Hepatocyte (in vitro differentiated cells): ENCODE measurements around the gene AGAP1. TPM values are rescaled to one million over a fixed set of nuclear protein-coding genes. Genes with fewer than 3 reads are reported as not detected.

Experiments
- DNase-seq: peaks from one replicate; pipeline ENCODE4 v3.0.0-alpha.2; 2016; ENCODE audit warnings: low spot score
- H2AFZ ChIP-seq: fragments of 200-600 bp; sonication (generic); 2 replicates; pipeline ENCODE4 v1.6.0; 2016; ENCODE audit warnings: antibody characterized with exemption, mild to moderate bottlenecking
- H3K27ac ChIP-seq: fragments of 200-600 bp; sonication (generic); 2 replicates; pipeline ENCODE4 v1.5.1; 2016; ENCODE audit warnings: mild to moderate bottlenecking
- H3K27me3 ChIP-seq: fragments of 200-600 bp; sonication (generic); 2 replicates; pipeline ENCODE4 v1.6.1; 2016
- H3K36me3 ChIP-seq: fragments of 200-600 bp; sonication (generic); replicated peaks from 2 replicates; pipeline ENCODE4 v1.5.1; 2016; ENCODE audit warnings: low read depth; ENCODE audit not compliant: insufficient read depth
- H3K4me1 ChIP-seq: fragments of 200-600 bp; sonication (generic); 2 replicates; pipeline ENCODE4 v1.5.1; 2016; ENCODE audit warnings: mild to moderate bottlenecking, moderate library complexity; ENCODE audit not compliant: insufficient read depth
- H3K4me2 ChIP-seq: fragments of 200-600 bp; sonication (generic); 2 replicates; pipeline ENCODE4 v1.6.0; 2016
- H3K4me3 ChIP-seq: fragments of 200-600 bp; sonication (generic); 2 replicates; pipeline ENCODE4 v1.5.1; 2016; ENCODE audit warnings: mild to moderate bottlenecking
- H3K79me2 ChIP-seq: fragments of 200-600 bp; sonication (generic); 2 replicates; pipeline ENCODE4 v1.6.0; 2017; ENCODE audit warnings: mild to moderate bottlenecking
- H3K9me2 ChIP-seq: fragments of 200-600 bp; sonication (generic); replicated peaks from 2 replicates; pipeline ENCODE4 v1.6.0; 2017; ENCODE audit warnings: mild to moderate bottlenecking; ENCODE audit not compliant: insufficient read depth
- H3K9me3 ChIP-seq: fragments of 200-600 bp; sonication (generic); 2 replicates; pipeline ENCODE4 v1.5.1; 2016; ENCODE audit warnings: low read depth, mild to moderate bottlenecking
- H4K20me1 ChIP-seq: fragments of 200-600 bp; sonication (generic); 2 replicates; pipeline ENCODE4 v1.6.0; 2016; ENCODE audit warnings: mild to moderate bottlenecking; ENCODE audit not compliant: insufficient read depth, poor library complexity, severe bottlenecking
- CTCF ChIP-seq: fragments of 200-600 bp; sonication (generic); IDR thresholded peaks from 2 replicates; pipeline ENCODE4 v1.5.1; 2016; ENCODE audit warnings: antibody characterized with exemption, mild to moderate bottlenecking; ENCODE audit not compliant: poor library complexity
- EZH2 ChIP-seq: fragments of 200-600 bp; sonication (generic); IDR thresholded peaks from 2 replicates; pipeline ENCODE4 v1.6.1; 2016; ENCODE audit warnings: antibody characterized with exemption, mild to moderate bottlenecking, borderline replicate concordance
- EZH2phosphoT487 ChIP-seq: fragments of 200-600 bp; sonication (generic); IDR thresholded peaks from one replicate; pipeline ENCODE4 v1.6.1; 2018; ENCODE audit warnings: antibody characterized with exemption, mild to moderate bottlenecking, low read depth, moderate library complexity; ENCODE audit not compliant: unreplicated experiment, severe bottlenecking
- WGBS: methylation state at CpG from one replicate; pipeline ENCODE4 v1.1.6; 2016; ENCODE audit warnings: low lambda C conversion rate; ENCODE audit errors: missing lambda C conversion rate; 5-methylcytosine and 5-hydroxymethylcytosine counted together
- polyA plus RNA-seq: library from polyadenylated mRNA; unstranded; fragments of >200 nt; fragmentation: Nextera tagmentation; extraction: Ambion mirVana; gene quantifications from 2 replicates; pipeline ENCODE4 v1.2.1, GENCODE V29; 2016
- total RNA-seq: library from RNA; depleted of rRNA; stranded (reverse); fragments of >200 nt; gene quantifications from 2 replicates; pipeline ENCODE4 v1.2.3, GENCODE V29; 2014

AGAP1 gene
- total and polyA plus RNA-seq, 2 experiments from 2014 or later, result 12.1 to 20.0 TPM

- 85% methylated on average over 25 of the region's 25 CpGs for WGBS
- Histone ChIP-seq H2AFZ (no peak overlapping the region), H3K9me2 (no peaks in the 10 kb centered on the region), H3K79me2 (peaks cover 93% of the 10 kb centered on the region), H3K27me3 (no peaks in the 10 kb centered on the region), H3K4me1 (peaks cover 23% of the 10 kb centered on the region), H3K9me3 (no peaks in the 10 kb centered on the region), H3K4me2 (no peak overlapping the region), H3K27ac (no peak overlapping the region), H3K4me3 (no peak overlapping the region), H4K20me1 (peaks cover 21% of the 10 kb centered on the region), H3K36me3 (no peaks in the 10 kb centered on the region)
- TF ChIP-seq EZH2 (no peak), EZH2phosphoT487 (no peak), CTCF (no peak)
- no peak for DNase-seq
These were observed 13.3 kb downstream of the AGAP1 start for GRCh38 chr2:235506997-235507615.

GRCh38 chr2:235507928-235508327 is 14.1 kb downstream of the AGAP1 start:
- Histone ChIP-seq H3K4me3 (no peak overlapping the region), H3K9me3 (no peaks in the 10 kb centered on the region), H2AFZ (no peak overlapping the region), H3K36me3 (no peaks in the 10 kb centered on the region), H3K27ac (no peak overlapping the region), H3K27me3 (no peaks in the 10 kb centered on the region), H3K9me2 (no peaks in the 10 kb centered on the region), H3K79me2 (peaks cover 93% of the 10 kb centered on the region), H4K20me1 (peaks cover 18% of the 10 kb centered on the region), H3K4me2 (no peak overlapping the region), H3K4me1 (peaks cover 21% of the 10 kb centered on the region)
- TF ChIP-seq EZH2 (no peak), EZH2phosphoT487 (no peak), CTCF (no peak)
- 96% methylated on average over 6 of the region's 6 CpGs for WGBS
- DNase-seq, result no peak

- Histone ChIP-seq H3K36me3 (no peaks in the 10 kb centered on the region), H3K9me3 (no peaks in the 10 kb centered on the region), H3K4me2 (no peak overlapping the region), H3K27me3 (no peaks in the 10 kb centered on the region), H3K4me1 (peaks cover 24% of the 10 kb centered on the region), H3K4me3 (no peak overlapping the region), H3K9me2 (no peaks in the 10 kb centered on the region), H2AFZ (no peak overlapping the region), H3K27ac (no peak overlapping the region), H4K20me1 (peaks cover 11% of the 10 kb centered on the region), H3K79me2 (peaks cover 92% of the 10 kb centered on the region)
- TF ChIP-seq CTCF, result no peak
- no peak for TF ChIP-seq EZH2phosphoT487
- TF ChIP-seq EZH2, result no peak
- DNase-seq, result no peak
- 89% methylated on average over 26 of the region's 26 CpGs for WGBS
These were observed 14.7 kb downstream of the AGAP1 start for GRCh38 chr2:235508371-235509160.
